ENCODE data around the gene QRFP. TPM values are rescaled to one million over a fixed set of nuclear protein-coding genes. Genes with fewer than 3 reads are reported as not detected.

QRFP gene
- total and polyA plus RNA-seq, 2 of the 8 experiments (the other 6 are each of a cell fraction or from before 2014, with no cell fraction given): not detected

DNA sequence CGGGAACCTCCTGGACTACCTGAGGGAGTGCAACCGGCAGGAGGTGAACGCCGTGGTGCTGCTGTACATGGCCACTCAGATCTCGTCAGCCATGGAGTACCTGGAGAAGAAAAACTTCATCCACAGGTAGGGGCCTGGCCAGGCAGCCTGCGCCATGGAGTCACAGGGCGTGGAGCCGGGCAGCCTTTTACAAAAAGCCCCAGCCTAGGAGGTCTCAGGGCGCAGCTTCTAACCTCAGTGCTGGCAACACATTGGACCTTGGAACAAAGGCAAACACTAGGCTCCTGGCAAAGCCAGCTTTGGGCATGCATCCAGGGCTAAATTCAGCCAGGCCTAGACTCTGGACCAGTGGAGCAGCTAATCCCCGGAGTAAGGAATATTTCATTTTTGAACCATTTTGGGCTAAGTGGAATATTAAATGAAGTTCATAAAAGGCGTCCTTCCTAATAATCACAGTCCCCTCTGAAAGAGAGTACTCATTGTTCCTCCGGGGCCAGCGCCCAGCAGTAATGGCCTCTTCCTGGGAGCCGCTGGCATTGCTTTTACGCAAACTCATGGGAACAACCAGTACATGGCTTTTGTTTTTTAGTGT lies 23.6 kb downstream of the QRFP start:
- Histone ChIP-seq H3K79me2 (ENCODE audit: control insufficient read depth in 1 of 2, insufficient read depth in 2 of 2, low read length in 2 of 2) (peaks cover 0 to 22% of the 10 kb centered on the region in 2 experiments; a peak in 1 of 4 replicates), H3K9ac (replicated peaks in 1 of 4; ENCODE audit: extremely low read depth in 1 of 4, low read depth in 3 of 4, low read length in 3 of 4) (no peak overlapping the region)
- FAIRE-seq: no peak

More for the DNA sequence above, 23.6 kb downstream of the QRFP start:
- H4K20me1 ChIP-seq (replicated peaks in 1 of 2; ENCODE audit: control insufficient read depth in 1 of 2, insufficient read depth in 2 of 2, low read length in 2 of 2): peaks cover 0 to 8% of the 10 kb centered on the region in 2 experiments
- H3K36me3 ChIP-seq (ENCODE audit: control insufficient read depth in 2 of 4, insufficient read depth in 4 of 4, low read length in 3 of 4): peaks cover 28 to 50% (median 44%) of the 10 kb centered on the region in 4 experiments
- H2BK20ac ChIP-seq (ENCODE audit: low read length): no peak overlapping the region
- peaks cover 4% of the 10 kb centered on the region for H3K79me1 ChIP-seq (ENCODE audit: low read depth, low read length)
- H2AK5ac ChIP-seq (ENCODE audit: low read depth, low read length): no peak overlapping the region
- H4K8ac ChIP-seq (ENCODE audit: extremely low read depth, insufficient read depth, low read length): no peak overlapping the region; the same call in 1 of the 2 replicates
- H3K4me2 ChIP-seq (ENCODE audit: insufficient read depth in 1 of 2, low read depth in 2 of 2, low read length in 2 of 2): no peak overlapping the region
- no peak overlapping the region for H3K23ac ChIP-seq (ENCODE audit: insufficient read length)
- WGBS, 2 experiments (ENCODE audit: extremely low coverage in 1 of 2, insufficient coverage in 1 of 2, insufficient read length in 1 of 2, insufficient replicate concordance in 2 of 2, low coverage in 1 of 2, low lambda C conversion rate in 2 of 2, missing lambda C conversion rate in 1 of 2): 95% methylated on average over 15 of the region's 15 CpGs; no CpG with 5 or more reads in 1 of the 2 experiments
- no peak overlapping the region for H4K5ac ChIP-seq (ENCODE audit: insufficient read length, low read depth, low read length)
- ChIA-PET CTCF (ENCODE audit: partially characterized antibody) (interaction anchor here (1.0 to 1.8 kb wide), 4 partner anchors 11 to 63 kb away, joined by 3 to 4 read pairs (median 3); no protein-coding TSS in a partner anchor), POLR2A (ENCODE audit: partially characterized antibody) (no interaction called here)
- no peak overlapping the region for H3K14ac ChIP-seq (ENCODE audit: insufficient read length)
- H3K27me3 ChIP-seq (replicated peaks in 1 of 4; ENCODE audit: control insufficient read depth in 3 of 4, extremely low read depth in 1 of 4, insufficient read depth in 3 of 4, low read length in 3 of 4): no peaks in the 10 kb centered on the region
- H2BK5ac ChIP-seq (ENCODE audit: low read depth, low read length): no peak overlapping the region
- no peak overlapping the region for H3K4ac ChIP-seq (replicated peaks; ENCODE audit: insufficient read length, low read depth, low read length)
- no peak overlapping the region for H2BK12ac ChIP-seq (ENCODE audit: low read depth, low read length)
- no peak overlapping the region for H2BK120ac ChIP-seq (replicated peaks; ENCODE audit: low read depth, low read length)
- no peaks in the 10 kb centered on the region for H3K23me2 ChIP-seq (ENCODE audit: low read depth, low read length)
- no peaks in the 10 kb centered on the region for H3K9me3 ChIP-seq (ENCODE audit: insufficient read depth in 2 of 2, low read depth in 1 of 2, low read length in 1 of 2)
- H2BK15ac ChIP-seq (ENCODE audit: low read length): no peak overlapping the region
- no peak overlapping the region for H3K27ac ChIP-seq (ENCODE audit: low read depth, low read length)
- no peak overlapping the region for H4K91ac ChIP-seq (replicated peaks; ENCODE audit: insufficient read length, low read length)
- H2AFZ ChIP-seq (ENCODE audit: low read length): no peak overlapping the region
- DNase-seq (ENCODE audit: low read depth in 1 of 2, low spot score in 2 of 2): no peak
- no peak overlapping the region for H3K56ac ChIP-seq (replicated peaks; ENCODE audit: insufficient read length, low read depth, low read length)
- H3K4me1 ChIP-seq (replicated peaks in 1 of 4; ENCODE audit: control insufficient read depth in 3 of 4, insufficient read depth in 4 of 4, low read length in 3 of 4): no peaks in the 10 kb centered on the region
- no peak overlapping the region for H3K4me3 ChIP-seq (ENCODE audit: extremely low read depth in 1 of 4, insufficient read depth in 2 of 4, low read depth in 3 of 4, low read length in 4 of 4)
- H3K18ac ChIP-seq (ENCODE audit: extremely low read depth, low read length): no peak overlapping the region

Measured in H1 (cell line).